Measurements from ENCODE around the gene NAPA.

The NAPA gene

DNA sequence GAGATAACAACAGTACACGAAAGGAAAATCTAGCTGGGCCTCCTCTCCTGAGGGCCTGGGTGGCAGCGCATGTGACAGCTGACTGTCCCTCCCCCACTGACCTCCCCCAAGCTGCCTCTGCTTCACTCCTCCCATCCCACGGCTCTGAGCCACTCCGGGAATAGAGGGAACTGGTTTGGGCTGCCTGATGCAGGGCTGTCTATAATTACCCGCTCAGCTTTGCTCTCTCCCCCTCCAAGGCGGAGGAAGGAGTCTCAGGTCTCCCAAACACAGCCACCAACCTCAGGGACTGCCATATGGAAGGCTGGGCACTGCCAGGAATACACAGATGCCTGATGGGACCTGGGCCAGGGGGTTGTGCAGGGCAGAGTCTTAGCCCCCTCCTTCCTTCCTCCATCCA is 7.9 kb downstream of the NAPA start:
- DNase-seq (ENCODE audit: insufficient read length, low spot score) (no peak), FAIRE-seq (no peak)
- no peak for TF ChIP-seq POU2F2 (IDR thresholded peaks at IDR 0.05; ENCODE audit: low read depth, low read length)
- no peak for TF ChIP-seq POLR2A (IDR thresholded peaks at IDR 0.05; ENCODE audit: low read depth, low read length)
- TF ChIP-seq SPI1 (IDR thresholded peaks at IDR 0.05; ENCODE audit: low read depth, low read length): no peak
- no peak for TF ChIP-seq POLR2AphosphoS5 (IDR thresholded peaks at IDR 0.05; ENCODE audit: low read depth, low read length)
- no peak for TF ChIP-seq TAF1 (IDR thresholded peaks at IDR 0.05; ENCODE audit: low read depth, low read length)
- TF ChIP-seq PAX5 (IDR thresholded peaks at IDR 0.05; ENCODE audit: insufficient read depth, low read length, severe bottlenecking): no peak

DNA sequence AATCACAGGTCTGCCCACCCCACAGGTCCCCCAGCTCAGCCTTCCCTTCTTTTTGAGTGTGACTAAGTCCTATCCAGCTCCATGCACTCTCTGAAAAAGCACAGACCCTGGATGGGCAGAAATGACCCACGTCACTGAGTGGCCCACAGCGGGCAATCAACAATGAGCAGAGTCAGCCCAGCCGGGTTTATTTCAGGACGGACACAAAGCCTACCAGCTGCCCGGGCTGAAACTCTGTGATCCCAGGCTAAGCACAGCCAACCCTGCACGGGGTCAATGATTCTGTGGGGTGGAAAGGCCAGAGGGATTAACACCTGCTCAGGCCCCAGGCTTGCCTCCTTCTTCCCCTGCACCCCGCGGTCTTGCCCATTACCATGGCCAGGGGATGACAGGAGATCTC is 8.4 kb downstream of the NAPA start:
- no peak for FAIRE-seq
- DNase-seq (ENCODE audit: insufficient read length, low spot score): no peak
- TF ChIP-seq SPI1 (IDR thresholded peaks at IDR 0.05; ENCODE audit: low read depth, low read length) (no peak), POU2F2 (IDR thresholded peaks at IDR 0.05; ENCODE audit: low read depth, low read length) (no peak)

DNA sequence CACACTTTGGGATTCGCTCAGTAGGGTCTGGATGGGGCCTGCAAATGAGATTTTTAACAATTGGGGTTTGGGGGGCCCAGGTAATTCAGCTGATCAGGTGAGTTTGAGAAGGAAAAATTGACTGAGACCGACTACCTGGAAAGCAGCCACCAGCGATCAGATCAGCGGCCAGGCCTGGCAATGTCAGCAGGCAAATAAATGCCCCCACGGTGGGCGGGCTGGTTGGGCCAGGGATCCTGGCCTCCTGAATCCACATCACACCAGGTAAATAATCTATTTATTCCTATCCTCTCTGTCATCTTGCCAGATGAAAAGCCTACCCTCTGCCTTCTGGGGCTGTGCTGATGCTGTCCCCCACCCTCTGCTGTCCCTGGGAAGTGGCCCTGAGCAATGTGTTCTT is 9.4 kb downstream of the NAPA start:
- no peak for FAIRE-seq

DNA sequence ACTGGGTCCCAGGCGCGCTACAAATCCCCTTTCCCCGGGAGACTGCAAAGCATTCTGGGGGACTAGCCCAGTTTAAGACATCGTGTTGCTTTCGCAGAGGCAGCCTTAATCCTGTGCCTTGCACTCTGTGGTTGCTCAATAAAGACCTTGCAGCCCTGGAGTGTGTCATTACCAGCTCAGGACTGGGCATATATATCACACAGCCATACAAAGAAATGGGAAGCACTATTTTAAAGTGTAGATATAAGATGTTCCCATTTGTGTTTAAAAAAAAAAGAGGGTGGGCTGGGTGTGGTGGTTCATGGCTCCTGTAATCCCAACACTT is 11.1 kb downstream of the NAPA start:
- DNase-seq (ENCODE audit: insufficient read length, low spot score) (no peak), FAIRE-seq (no peak)
- TF ChIP-seq TAF1 (IDR thresholded peaks at IDR 0.05; ENCODE audit: low read depth, low read length): no peak
- TF ChIP-seq POU2F2 (IDR thresholded peaks at IDR 0.05; ENCODE audit: low read depth, low read length): no peak
- TF ChIP-seq POLR2A (IDR thresholded peaks at IDR 0.05; ENCODE audit: low read depth, low read length): no peak
- no peak for TF ChIP-seq PAX5 (IDR thresholded peaks at IDR 0.05; ENCODE audit: insufficient read depth, low read length, severe bottlenecking)
- no peak for TF ChIP-seq SPI1 (IDR thresholded peaks at IDR 0.05; ENCODE audit: low read depth, low read length)
- TF ChIP-seq POLR2AphosphoS5 (IDR thresholded peaks at IDR 0.05; ENCODE audit: low read depth, low read length): no peak

More for the DNA sequence above, 9.4 kb downstream of the NAPA start:
- TF ChIP-seq SPI1 (IDR thresholded peaks at IDR 0.05; ENCODE audit: low read depth, low read length): no peak
- TF ChIP-seq TAF1 (IDR thresholded peaks at IDR 0.05; ENCODE audit: low read depth, low read length): no peak
- no peak for TF ChIP-seq POLR2AphosphoS5 (IDR thresholded peaks at IDR 0.05; ENCODE audit: low read depth, low read length)
- TF ChIP-seq POLR2A (IDR thresholded peaks at IDR 0.05; ENCODE audit: low read depth, low read length): no peak
- no peak for TF ChIP-seq POU2F2 (IDR thresholded peaks at IDR 0.05; ENCODE audit: low read depth, low read length)
- no peak for TF ChIP-seq PAX5 (IDR thresholded peaks at IDR 0.05; ENCODE audit: insufficient read depth, low read length, severe bottlenecking)
- DNase-seq (ENCODE audit: insufficient read length, low spot score): no peak

DNA sequence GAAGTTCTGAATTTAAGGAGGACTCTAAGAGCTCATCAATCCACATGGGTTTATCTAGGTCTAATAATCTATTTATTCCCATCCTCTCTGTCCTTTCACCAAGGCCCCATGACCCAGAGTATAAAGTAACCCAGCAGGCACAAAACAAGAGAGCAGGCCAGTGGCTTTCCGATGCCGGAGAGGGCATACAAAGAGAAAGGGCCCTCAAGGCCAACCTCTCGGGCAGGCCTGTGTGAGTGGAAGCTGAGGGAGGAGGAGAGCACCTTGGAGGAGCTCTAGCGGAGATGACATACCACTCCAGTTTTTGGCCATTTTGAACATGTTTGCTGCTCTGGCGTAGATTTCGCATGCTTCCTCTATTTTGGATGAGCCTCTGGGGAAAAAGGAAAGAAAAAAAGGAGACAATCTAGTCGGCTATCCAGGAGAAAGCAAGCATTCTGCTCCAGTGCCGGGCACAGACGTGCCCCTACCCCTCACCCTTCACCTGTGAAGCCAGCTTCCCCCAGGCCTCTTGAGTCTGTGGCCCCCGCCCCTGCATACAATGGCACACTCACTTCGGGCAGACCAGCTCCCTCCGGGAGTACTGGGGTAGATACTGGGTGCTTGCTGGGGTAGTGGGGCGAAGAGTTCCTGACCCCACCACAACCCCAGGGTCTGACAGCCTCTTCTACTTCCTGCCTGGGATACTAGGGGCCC is 11.6 kb downstream of the NAPA start:
- DNase-seq (ENCODE audit: insufficient read length, low spot score): no peak
- no peak for TF ChIP-seq POLR2AphosphoS5 (IDR thresholded peaks at IDR 0.05; ENCODE audit: low read depth, low read length)
- no peak for TF ChIP-seq SPI1 (IDR thresholded peaks at IDR 0.05; ENCODE audit: low read depth, low read length)
- no peak for TF ChIP-seq POLR2A (IDR thresholded peaks at IDR 0.05; ENCODE audit: low read depth, low read length)
- no peak for TF ChIP-seq POU2F2 (IDR thresholded peaks at IDR 0.05; ENCODE audit: low read depth, low read length)
- no peak for TF ChIP-seq PAX5 (IDR thresholded peaks at IDR 0.05; ENCODE audit: insufficient read depth, low read length, severe bottlenecking)
- no peak for TF ChIP-seq TAF1 (IDR thresholded peaks at IDR 0.05; ENCODE audit: low read depth, low read length)
- FAIRE-seq: no peak

GRCh38 chr19:47499863-47500830 is 14.7 kb downstream of the NAPA start:
- TF ChIP-seq PAX5 (IDR thresholded peaks at IDR 0.05; ENCODE audit: insufficient read depth, low read length, severe bottlenecking) (no peak), POLR2A (IDR thresholded peaks at IDR 0.05; ENCODE audit: low read depth, low read length) (no peak; the same call in 1 of the 2 replicates), POU2F2 (IDR thresholded peaks at IDR 0.05; ENCODE audit: low read depth, low read length) (no peak), POLR2AphosphoS5 (IDR thresholded peaks at IDR 0.05; ENCODE audit: low read depth, low read length) (no peak), TAF1 (IDR thresholded peaks at IDR 0.05; ENCODE audit: low read depth, low read length) (no peak), SPI1 (IDR thresholded peaks at IDR 0.05; ENCODE audit: low read depth, low read length) (no peak)
- FAIRE-seq (no peak), DNase-seq (ENCODE audit: insufficient read length, low spot score) (no peak)

GRCh38 chr19:47499371-47499770 is 15.5 kb downstream of the NAPA start:
- DNase-seq (ENCODE audit: insufficient read length, low spot score) (no peak), FAIRE-seq (no peak)
- TF ChIP-seq POLR2AphosphoS5 (IDR thresholded peaks at IDR 0.05; ENCODE audit: low read depth, low read length) (no peak; the same call in 1 of the 2 replicates), TAF1 (IDR thresholded peaks at IDR 0.05; ENCODE audit: low read depth, low read length) (no peak), POU2F2 (IDR thresholded peaks at IDR 0.05; ENCODE audit: low read depth, low read length) (no peak), PAX5 (IDR thresholded peaks at IDR 0.05; ENCODE audit: insufficient read depth, low read length, severe bottlenecking) (no peak), POLR2A (IDR thresholded peaks at IDR 0.05; ENCODE audit: low read depth, low read length) (no peak), SPI1 (IDR thresholded peaks at IDR 0.05; ENCODE audit: low read depth, low read length) (no peak)

- FAIRE-seq: no peak
- DNase-seq (ENCODE audit: insufficient read length, low spot score): no peak
- TF ChIP-seq POLR2A (IDR thresholded peaks at IDR 0.05; ENCODE audit: low read depth, low read length) (no peak), POLR2AphosphoS5 (IDR thresholded peaks at IDR 0.05; ENCODE audit: low read depth, low read length) (no peak), PAX5 (IDR thresholded peaks at IDR 0.05; ENCODE audit: insufficient read depth, low read length, severe bottlenecking) (no peak), SPI1 (IDR thresholded peaks at IDR 0.05; ENCODE audit: low read depth, low read length) (no peak), TAF1 (IDR thresholded peaks at IDR 0.05; ENCODE audit: low read depth, low read length) (no peak), POU2F2 (IDR thresholded peaks at IDR 0.05; ENCODE audit: low read depth, low read length) (no peak)
These were observed 16.3 kb downstream of the NAPA start for GRCh38 chr19:47498561-47498960.

DNA sequence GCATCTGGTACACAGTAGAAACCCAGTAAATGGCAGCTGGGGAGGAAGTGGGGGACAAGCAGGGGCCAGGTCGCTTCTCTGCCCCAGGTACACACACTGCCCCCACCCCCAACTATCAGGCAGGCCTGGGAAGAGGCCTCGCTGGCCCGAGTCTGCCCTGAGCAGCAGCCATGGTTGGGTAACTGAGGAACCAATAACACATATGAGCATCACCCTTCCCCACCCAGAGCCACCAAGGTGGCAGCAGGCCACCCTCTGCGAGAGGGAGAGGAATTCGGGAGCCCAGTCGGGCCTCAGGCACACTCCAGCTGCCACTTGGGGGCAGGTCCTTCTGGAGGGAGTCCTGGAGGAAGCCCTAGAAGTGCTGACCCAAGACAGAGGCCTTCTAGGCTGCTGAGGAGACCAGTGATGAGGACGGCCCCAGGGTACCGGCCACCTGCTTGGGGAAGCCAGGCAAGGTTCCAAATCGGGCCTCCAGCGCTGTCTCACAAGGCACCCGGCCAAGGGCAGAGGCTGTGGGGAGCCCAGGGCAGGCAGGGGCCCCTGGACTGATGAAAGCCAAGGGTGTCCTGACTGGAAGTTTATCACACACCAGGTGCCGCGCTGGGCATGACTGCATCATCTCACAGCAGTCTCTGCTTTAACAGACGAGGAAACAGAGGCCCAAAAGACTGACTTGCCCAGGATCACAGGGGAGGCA is 16.9 kb downstream of the NAPA start:
- DNase-seq (ENCODE audit: insufficient read length, low spot score) (no peak), FAIRE-seq (no peak)
- TF ChIP-seq SPI1 (IDR thresholded peaks at IDR 0.05; ENCODE audit: low read depth, low read length) (no peak), TAF1 (IDR thresholded peaks at IDR 0.05; ENCODE audit: low read depth, low read length) (no peak), PAX5 (IDR thresholded peaks at IDR 0.05; ENCODE audit: insufficient read depth, low read length, severe bottlenecking) (no peak), POLR2A (IDR thresholded peaks at IDR 0.05; ENCODE audit: low read depth, low read length) (no peak), POLR2AphosphoS5 (IDR thresholded peaks at IDR 0.05; ENCODE audit: low read depth, low read length) (no peak), POU2F2 (IDR thresholded peaks at IDR 0.05; ENCODE audit: low read depth, low read length) (no peak)
